HepG2 (cell line): Measurements from ENCODE around the gene ANO10. TPM values are rescaled to one million over a fixed set of nuclear protein-coding genes. Genes with fewer than 3 reads are reported as not detected.

ENCODE experiments used
- ARID4A ChIP-seq: sonication (generic); formaldehyde crosslinking; IDR thresholded peaks from 2 replicates; pipeline ENCODE4 v1.5.0; 2020; ENCODE audit warnings: mild to moderate bottlenecking, missing genetic modification reagents, borderline replicate concordance
- BCL6 ChIP-seq: IDR thresholded peaks from 2 replicates; pipeline ENCODE4 v1.6.1; 2016; ENCODE audit warnings: missing genetic modification reagents, missing compliant biosample characterization
- EED ChIP-seq: sonication (generic); formaldehyde crosslinking; IDR thresholded peaks from 2 replicates; pipeline ENCODE4 v1.5.0; 2020; ENCODE audit warnings: mild to moderate bottlenecking, missing genetic modification reagents
- FOSL1 ChIP-seq: sonication (generic); formaldehyde crosslinking; IDR thresholded peaks from 2 replicates; pipeline ENCODE4 v1.9.0; 2021; ENCODE audit warnings: missing genetic modification reagents, borderline replicate concordance
- GATA4 ChIP-seq: sonication (generic); IDR thresholded peaks from 2 replicates; pipeline ENCODE4 v1.6.1; 2016; ENCODE audit warnings: antibody characterized with exemption, low read depth, borderline replicate concordance
- HIVEP1 ChIP-seq: sonication (generic); formaldehyde crosslinking; IDR thresholded peaks from 2 replicates; pipeline ENCODE4 v1.4.0; 2020; ENCODE audit warnings: mild to moderate bottlenecking, missing genetic modification reagents
- HNF4A ChIP-seq: sonication (generic); formaldehyde crosslinking; IDR thresholded peaks from 2 replicates; pipeline ENCODE4 v1.4.0; 2020; ENCODE audit warnings: missing genetic modification reagents
- HNF4G ChIP-seq, 2 experiments: sonication (generic) in 1 of 2; formaldehyde crosslinking in 1 of 2; IDR thresholded peaks; 2 replicates each; pipeline versions ENCODE4 v1.4.0 to v1.6.1; 2011 to 2020; ENCODE audit warnings: borderline replicate concordance in 2 of 2, low read depth in 2 of 2, mild to moderate bottlenecking in 2 of 2, low read length in 1 of 2, missing genetic modification reagents in 1 of 2, moderate library complexity in 1 of 2
- HOXA7 ChIP-seq: sonication (generic); formaldehyde crosslinking; IDR thresholded peaks from 2 replicates; pipeline ENCODE4 v1.8.1; 2022; ENCODE audit warnings: mild to moderate bottlenecking, missing genetic modification reagents, moderate library complexity
- JUNB ChIP-seq: sonication (generic); formaldehyde crosslinking; IDR thresholded peaks from 2 replicates; pipeline ENCODE4 v1.8.0; 2022; ENCODE audit warnings: missing genetic modification reagents, mild to moderate bottlenecking, borderline replicate concordance
- MTA1 ChIP-seq: sonication (generic); formaldehyde crosslinking; IDR thresholded peaks from 2 replicates; pipeline ENCODE4 v1.4.0; 2020; ENCODE audit warnings: missing genetic modification reagents, mild to moderate bottlenecking, borderline replicate concordance
- NCOA5 ChIP-seq: sonication (generic); formaldehyde crosslinking; IDR thresholded peaks from 2 replicates; pipeline ENCODE4 v1.4.0; 2020; ENCODE audit warnings: missing genetic modification reagents
- NFYB ChIP-seq: sonication (generic); formaldehyde crosslinking; IDR thresholded peaks from 2 replicates; pipeline ENCODE4 v1.4.0; 2020; ENCODE audit warnings: missing genetic modification reagents
- NFYC ChIP-seq: IDR thresholded peaks from 2 replicates; pipeline ENCODE4 v1.6.1; 2016; ENCODE audit warnings: missing genetic modification reagents, missing compliant biosample characterization
- SMAD9 ChIP-seq: sonication (generic); formaldehyde crosslinking; IDR thresholded peaks from 2 replicates; pipeline ENCODE4 v1.5.1; 2020; ENCODE audit warnings: mild to moderate bottlenecking, missing genetic modification reagents
- SMC3 ChIP-seq: IDR thresholded peaks from 2 replicates; pipeline ENCODE4 v1.6.1; 2011; ENCODE audit warnings: low read length, improper control_type of control experiment
- SOX5 ChIP-seq: IDR thresholded peaks from 2 replicates; pipeline ENCODE4 v1.6.1; 2016; ENCODE audit warnings: borderline replicate concordance
- SP5 ChIP-seq: IDR thresholded peaks from 2 replicates; pipeline ENCODE4 v1.6.1; 2016; ENCODE audit warnings: low read depth, borderline replicate concordance
- ZEB1 ChIP-seq: IDR thresholded peaks from 2 replicates; pipeline ENCODE4 v1.6.1; 2012; ENCODE audit warnings: mild to moderate bottlenecking, low read depth, inconsistent platforms; ENCODE audit not compliant: insufficient replicate concordance
- ZMAT3 ChIP-seq: sonication (generic); formaldehyde crosslinking; conservative IDR thresholded peaks from 2 replicates; pipeline ENCODE4 v1.7.0; 2021; ENCODE audit warnings: missing genetic modification reagents
- ZNF362 ChIP-seq: sonication (generic); formaldehyde crosslinking; IDR thresholded peaks from 2 replicates; pipeline ENCODE4 v1.4.0; 2020; ENCODE audit warnings: missing genetic modification reagents, mild to moderate bottlenecking, borderline replicate concordance
- ZNF543 ChIP-seq: sonication (generic); formaldehyde crosslinking; IDR thresholded peaks from 2 replicates; pipeline ENCODE4 v1.4.0; 2020; ENCODE audit warnings: mild to moderate bottlenecking, missing genetic modification reagents
- ZNF570 ChIP-seq: sonication (generic); formaldehyde crosslinking; IDR thresholded peaks from 2 replicates; pipeline ENCODE4 v1.4.0; 2020; ENCODE audit warnings: mild to moderate bottlenecking, missing genetic modification reagents, borderline replicate concordance
- ZNF589 ChIP-seq: sonication (generic); formaldehyde crosslinking; conservative IDR thresholded peaks from 2 replicates; pipeline ENCODE4 v1.8.0; 2022; ENCODE audit warnings: mild to moderate bottlenecking, moderate library complexity, missing genetic modification reagents
- ZNF644 ChIP-seq: IDR thresholded peaks from 2 replicates; pipeline ENCODE4 v1.6.1; 2016; ENCODE audit warnings: low read depth
- ZNF790 ChIP-seq: sonication (generic); formaldehyde crosslinking; IDR thresholded peaks from 2 replicates; pipeline ENCODE4 v1.8.0; 2022; ENCODE audit warnings: missing genetic modification reagents, mild to moderate bottlenecking, borderline replicate concordance
- ZNF816 ChIP-seq: sonication (generic); formaldehyde crosslinking; IDR thresholded peaks from 2 replicates; pipeline ENCODE4 v1.8.0; 2022; ENCODE audit warnings: missing genetic modification reagents, mild to moderate bottlenecking, borderline replicate concordance
- polyA plus RNA-seq, 8 experiments: library from polyadenylated mRNA; depleted of rRNA in 3 of 8; stranded (reverse) in 7 of 8; unstranded in 1 of 8; fragments of >200 nt; fragmentation: Illumina TruSeq in 4 of 8; extraction: Trizol in 4 of 8; gene quantifications; 2 replicates each; pipeline versions ENCODE4 v1.2.1 to v1.2.3, GENCODE V29; 2011 to 2016; ENCODE audit warnings: low read depth in 4 of 8, missing spikeins in 1 of 8, mixed read lengths in 1 of 8; ENCODE audit not compliant: insufficient read depth in 1 of 8
- total RNA-seq, 5 experiments: library from RNA; depleted of rRNA; stranded (reverse); fragments of >200 nt; fragmentation: Illumina TruSeq; extraction: Trizol; gene quantifications; 2 replicates each; pipeline ENCODE4 v1.2.3, GENCODE V29; 2016; ENCODE audit warnings: low read depth in 1 of 5

The ANO10 gene
- total and polyA plus RNA-seq, 2 of the 13 experiments (the other 11 are each of a cell fraction or from before 2014, with no cell fraction given) = 10.4 to 13.1 TPM

- TF ChIP-seq ARID4A (CRISPR knock-in tag) (peak; percentile 65; the same call in 1 of the 2 replicates), NFYC (CRISPR knock-in tag) (peak; percentile 76), FOSL1 (CRISPR knock-in tag) (no peak), ZNF644 (CRISPR knock-in tag) (no peak), SMAD9 (no peak), HNF4G (IDR thresholded peaks at IDR 0.05; ENCODE audit: borderline replicate concordance, low read depth, low read length) (no peak), HNF4G (CRISPR knock-in tag; IDR thresholded peaks at IDR 0.05; ENCODE audit: borderline replicate concordance, low read depth) (no peak), SMC3 (no peak), SOX5 (no peak), GATA4 (no peak), EED (CRISPR knock-in tag) (no peak), JUNB (CRISPR knock-in tag) (no peak), SP5 (CRISPR knock-in tag) (peak; percentile 59), ZNF543 (CRISPR knock-in tag) (no peak), HOXA7 (no peak), ZNF790 (CRISPR knock-in tag) (no peak), NFYB (CRISPR knock-in tag) (peak; percentile 76), ZMAT3 (CRISPR knock-in tag) (no peak), ZNF362 (CRISPR knock-in tag) (peak; percentile 79; the same call in 1 of the 2 replicates), BCL6 (CRISPR knock-in tag) (no peak), ZNF570 (CRISPR knock-in tag) (no peak), MTA1 (CRISPR knock-in tag) (no peak; the same call in 1 of the 2 replicates), NCOA5 (CRISPR knock-in tag) (no peak), ZEB1 (no peak), HNF4A (CRISPR knock-in tag) (no peak), HIVEP1 (CRISPR knock-in tag) (no peak), ZNF589 (CRISPR knock-in tag) (no peak), ZNF816 (CRISPR knock-in tag) (peak; percentile 3; the same call in 1 of the 2 replicates)
Measured at GRCh38 chr3:43621656-43622432, at the start of gene ANO10 (continued).
